Measurements from ENCODE around the gene NUP62. TPM values are rescaled to one million over a fixed set of nuclear protein-coding genes. Genes with fewer than 3 reads are reported as not detected.

The NUP62 gene
- total RNA-seq, 2 donors from 2014 or later = 44.4 to 76.9 TPM

DNA sequence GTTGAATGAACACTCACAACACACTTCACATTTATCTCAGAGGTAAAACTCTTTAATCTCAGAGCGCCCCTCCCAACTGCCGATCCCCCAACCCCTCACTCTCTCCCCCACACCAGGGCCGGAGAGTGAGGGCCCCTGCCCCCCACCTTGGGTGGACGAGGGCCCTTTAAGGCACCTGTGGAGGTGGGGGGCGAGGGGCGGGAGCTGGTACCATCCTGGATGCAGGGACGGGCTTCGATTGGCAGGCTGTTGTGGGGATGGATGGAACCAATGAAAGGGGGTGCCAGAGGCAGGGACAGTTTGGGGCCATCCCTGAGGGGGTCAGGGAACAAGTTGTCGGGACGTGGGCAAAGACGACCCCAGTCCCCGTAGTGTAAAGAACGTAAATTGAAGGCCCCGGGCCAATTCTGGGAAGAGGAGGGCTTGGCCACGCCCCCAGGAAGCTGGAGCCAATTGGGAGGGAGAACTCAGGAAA, 60.3 kb downstream of the NUP62 start:
- Histone ChIP-seq H3K27ac (peak overlapping the region; percentile 90 to 91), H3K36me3 (peaks cover 0 to 1% of the 10 kb centered on the region in 2 donors), H3K27me3 (replicated peaks; ENCODE audit: insufficient read depth) (no peaks in the 10 kb centered on the region), H3K4me1 (replicated peaks) (peaks cover 9% of the 10 kb centered on the region), H3K9me3 (no peaks in the 10 kb centered on the region), H3K4me3 (peak overlapping the region; percentile 20 to 27)
- intact Hi-C loops (cut with DNase I) = no loop called here
- DNase-seq (ENCODE audit: low spot score) = no peak
- TF ChIP-seq CTCF (IDR thresholded peaks at IDR 0.05) (no peak), POLR2AphosphoS5 (IDR thresholded peaks at IDR 0.05) (no peak), POLR2A (IDR thresholded peaks at IDR 0.05) (no peak)
- WGBS = 3% methylated on average over 15 of the region's 15 CpGs

DNA sequence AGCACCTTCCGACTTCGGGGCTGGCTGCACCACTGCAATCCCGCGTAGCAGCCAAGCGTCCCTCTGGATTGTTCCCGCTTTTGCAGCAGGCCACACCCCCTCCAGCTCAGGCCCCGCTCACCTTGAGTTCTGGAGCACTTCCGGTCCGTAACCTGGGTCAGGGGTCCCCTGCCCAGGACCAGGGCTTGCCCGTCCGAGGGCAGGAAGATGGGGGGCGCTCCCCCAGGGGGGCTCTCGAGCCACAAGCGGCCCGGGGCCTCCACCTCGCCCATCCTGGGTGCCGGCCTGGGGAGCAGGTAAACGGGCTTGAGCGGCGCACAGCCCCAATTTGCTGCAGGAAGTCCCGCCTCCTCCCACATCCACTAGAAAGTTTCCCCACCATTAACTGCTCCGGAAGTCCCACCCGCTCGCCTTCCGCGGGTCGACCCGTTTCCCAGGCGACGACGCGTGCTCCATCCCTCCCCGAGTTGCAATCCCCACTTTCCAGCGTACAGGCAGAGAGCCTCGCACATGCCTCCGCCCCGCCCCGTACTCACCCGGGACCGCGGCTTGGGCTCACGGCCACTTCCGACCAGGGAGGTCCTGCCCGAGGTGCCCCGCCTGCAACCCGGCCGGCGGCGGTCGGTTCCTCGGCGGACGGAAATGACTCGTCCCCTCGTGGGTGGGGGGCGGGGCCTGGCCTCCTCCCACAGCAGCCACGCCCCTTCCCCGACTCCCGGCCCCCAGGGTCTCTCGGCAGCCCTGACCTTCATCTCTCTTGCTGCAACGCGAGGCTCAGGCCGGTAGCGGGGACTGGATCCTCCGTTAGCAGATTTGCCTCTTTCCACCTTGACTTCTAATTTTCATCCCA, 62.1 kb downstream of the NUP62 start, which contains the start of gene PNKP:
Gene PNKP, minus strand, starts transcription at position 644 of the 850 bp plus-strand sequence. Its CDS starts 372 bp downstream, at position 272.
- peak; percentile 61 for TF ChIP-seq POLR2A (IDR thresholded peaks at IDR 0.05)
- peak; percentile 91 for TF ChIP-seq POLR2AphosphoS5 (IDR thresholded peaks at IDR 0.05)
- no peak for TF ChIP-seq CTCF (IDR thresholded peaks at IDR 0.05)
- peaks cover 0 to 9% of the 10 kb centered on the region in 2 donors for H3K36me3 ChIP-seq
- under 1% methylated on average over 60 of the region's 65 CpGs for WGBS
- peak within 1 kb of the TSS; percentile 90 to 91 for H3K27ac ChIP-seq
- no peaks in the 10 kb centered on the region for H3K9me3 ChIP-seq
- H3K4me3 ChIP-seq = peak within 1 kb of the TSS; percentile 69 to 70
- H3K4me1 ChIP-seq (replicated peaks) = peaks cover 9% of the 10 kb centered on the region
- DNase-seq (ENCODE audit: low spot score) = peak; percentile 90
- no peaks in the 10 kb centered on the region for H3K27me3 ChIP-seq (replicated peaks; ENCODE audit: insufficient read depth)
- intact Hi-C loops (cut with DNase I) = no loop called here

- H3K9me3 ChIP-seq = no peaks in the 10 kb centered on the region
- intact Hi-C loops (cut with DNase I) = no loop called here
- no peak for DNase-seq (ENCODE audit: low spot score)
- no peak overlapping the region for H3K27ac ChIP-seq
- H3K36me3 ChIP-seq = peaks cover 0 to 9% of the 10 kb centered on the region in 2 donors
- no peak overlapping the region for H3K4me3 ChIP-seq
- H3K27me3 ChIP-seq (replicated peaks; ENCODE audit: insufficient read depth) = no peaks in the 10 kb centered on the region
- TF ChIP-seq CTCF (IDR thresholded peaks at IDR 0.05) (no peak), POLR2A (IDR thresholded peaks at IDR 0.05) (no peak), POLR2AphosphoS5 (IDR thresholded peaks at IDR 0.05) (no peak)
- 91% methylated on average over 13 of the region's 13 CpGs for WGBS
- H3K4me1 ChIP-seq (replicated peaks) = peaks cover 13% of the 10 kb centered on the region
Observed at GRCh38 chr19:49864890-49865289, 64.4 kb downstream of the NUP62 start.

DNA sequence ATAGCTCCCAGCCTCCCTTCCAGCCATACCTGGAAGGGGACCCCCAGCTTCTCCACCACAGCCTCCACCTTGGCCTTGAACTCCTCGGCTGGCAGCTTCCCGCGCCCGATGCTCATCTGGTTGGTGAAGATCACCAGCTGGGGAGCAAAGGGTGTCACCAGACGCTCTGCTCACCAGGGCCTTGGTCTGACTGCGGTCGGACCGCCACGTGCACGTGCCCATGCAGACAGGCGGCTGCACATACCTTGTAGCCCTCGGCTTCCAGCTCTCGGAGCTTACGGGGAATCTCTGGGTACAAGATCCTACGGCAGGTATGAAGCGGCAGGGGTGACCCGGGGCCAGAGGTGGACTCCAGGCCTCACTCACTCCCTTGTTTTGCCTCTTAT, 65.4 kb downstream of the NUP62 start:
- H3K4me3 ChIP-seq = no peak overlapping the region
- H3K27me3 ChIP-seq (replicated peaks; ENCODE audit: insufficient read depth) = no peaks in the 10 kb centered on the region
- WGBS = 91% methylated on average over 17 of the region's 17 CpGs
- intact Hi-C loops (cut with DNase I) = no loop called here
- H3K36me3 ChIP-seq = peaks cover 0 to 9% of the 10 kb centered on the region in 2 donors
- no peak overlapping the region for H3K27ac ChIP-seq
- TF ChIP-seq POLR2AphosphoS5 (IDR thresholded peaks at IDR 0.05) (no peak), POLR2A (IDR thresholded peaks at IDR 0.05) (no peak), CTCF (IDR thresholded peaks at IDR 0.05) (no peak)
- no peak for DNase-seq (ENCODE audit: low spot score)
- H3K4me1 ChIP-seq (replicated peaks) = peaks cover 13% of the 10 kb centered on the region
- no peaks in the 10 kb centered on the region for H3K9me3 ChIP-seq

Measured in prostate gland (tissue), 2 donors.